Midbrain (tissue), 1 donor: Measurements from ENCODE around the gene KCNH1.

Source experiments
- DNase-seq: peaks from one replicate; lab custom pipeline; 2025; lab: John Stamatoyannopoulos, UW

The KCNH1 gene

GRCh38 chr1:210918893-210919292, 215.1 kb downstream of the KCNH1 start:
- DNase-seq, result no peak

- DNase-seq, result no peak
Measured at GRCh38 chr1:210917560-210918169, 216.3 kb downstream of the KCNH1 start.

GRCh38 chr1:210916548-210916947, 217.4 kb downstream of the KCNH1 start:
- DNase-seq, result no peak

GRCh38 chr1:210915890-210916507, 217.9 kb downstream of the KCNH1 start:
- DNase-seq, result no peak

GRCh38 chr1:210912752-210913151, 221.2 kb downstream of the KCNH1 start:
- DNase-seq, result no peak

- no peak for DNase-seq
Measured at GRCh38 chr1:210910020-210910575, 223.8 kb downstream of the KCNH1 start.

GRCh38 chr1:210908791-210909190, 225.2 kb downstream of the KCNH1 start:
- no peak for DNase-seq

GRCh38 chr1:210908257-210908656, 225.7 kb downstream of the KCNH1 start:
- DNase-seq, result no peak

- no peak for DNase-seq
Measured at GRCh38 chr1:210907251-210907805, 226.6 kb downstream of the KCNH1 start.

- no peak for DNase-seq
Measured at GRCh38 chr1:210905944-210906453, 227.9 kb downstream of the KCNH1 start.

GRCh38 chr1:210905365-210905904, 228.5 kb downstream of the KCNH1 start:
- no peak for DNase-seq

- DNase-seq, result no peak
Measured at GRCh38 chr1:210901981-210902770, 231.8 kb downstream of the KCNH1 start.

- no peak for DNase-seq
Measured at GRCh38 chr1:210900820-210901219, 233.1 kb downstream of the KCNH1 start.

- DNase-seq, result no peak
Measured at GRCh38 chr1:210900079-210900478, 233.9 kb downstream of the KCNH1 start.

GRCh38 chr1:210899676-210900075, 234.3 kb downstream of the KCNH1 start:
- no peak for DNase-seq

- DNase-seq, result no peak
Measured at GRCh38 chr1:210898473-210898872, 235.5 kb downstream of the KCNH1 start.

- no peak for DNase-seq
Measured at GRCh38 chr1:210883821-210884220, 250.1 kb downstream of the KCNH1 start.

GRCh38 chr1:210882414-210883221, 251.3 kb downstream of the KCNH1 start:
- DNase-seq, result no peak

- DNase-seq, result no peak
Measured at GRCh38 chr1:210878564-210878963, 255.4 kb downstream of the KCNH1 start.

GRCh38 chr1:210876275-210876674, 257.7 kb downstream of the KCNH1 start:
- no peak for DNase-seq

GRCh38 chr1:210866532-210866931, 267.4 kb downstream of the KCNH1 start:
- DNase-seq, result no peak
